Suppressor macrophage treated with lipopolysaccharide for 4 hours (primary cell): ENCODE results near the gene CACNA2D4.
A peak's percentile ranks its signal among the peaks of the same experiment; 100 is the strongest.

Experiments
- DNase-seq: peaks from one replicate; pipeline ENCODE4 v3.0.0-alpha.2; 2020

CACNA2D4 gene

GRCh38 chr12:1917172-1918070 is 1.0 kb downstream of the CACNA2D4 start:
- peak; percentile 80 for DNase-seq

- no peak for DNase-seq
Observed at GRCh38 chr12:1916371-1917171, 1.9 kb downstream of the CACNA2D4 start.

GRCh38 chr12:1915082-1915968 is 3.1 kb downstream of the CACNA2D4 start:
- no peak for DNase-seq

- no peak for DNase-seq
Observed at GRCh38 chr12:1914114-1914911, 4.1 kb downstream of the CACNA2D4 start.

- no peak for DNase-seq
Observed at GRCh38 chr12:1913377-1914113, 4.9 kb downstream of the CACNA2D4 start.

GRCh38 chr12:1912580-1913376 is 5.7 kb downstream of the CACNA2D4 start:
- DNase-seq, result no peak

- DNase-seq, result no peak
Observed at GRCh38 chr12:1911598-1912575, 6.6 kb downstream of the CACNA2D4 start.

GRCh38 chr12:1910468-1910867 is 8.0 kb downstream of the CACNA2D4 start:
- DNase-seq, result no peak

GRCh38 chr12:1908758-1909157 is 9.7 kb downstream of the CACNA2D4 start:
- DNase-seq, result no peak

- no peak for DNase-seq
Observed at GRCh38 chr12:1907652-1908611, 10.5 kb downstream of the CACNA2D4 start.

GRCh38 chr12:1906579-1906978 is 11.9 kb downstream of the CACNA2D4 start:
- no peak for DNase-seq

- DNase-seq, result no peak
Observed at GRCh38 chr12:1904875-1905274, 13.6 kb downstream of the CACNA2D4 start.

- DNase-seq, result no peak
Observed at GRCh38 chr12:1896964-1897363, 21.5 kb downstream of the CACNA2D4 start.

GRCh38 chr12:1890810-1891209 is 27.6 kb downstream of the CACNA2D4 start:
- DNase-seq, result no peak

- DNase-seq, result no peak
Observed at GRCh38 chr12:1890119-1890703, 28.2 kb downstream of the CACNA2D4 start.

GRCh38 chr12:1888923-1889322 is 29.5 kb downstream of the CACNA2D4 start:
- no peak for DNase-seq

GRCh38 chr12:1886396-1887008 is 31.9 kb downstream of the CACNA2D4 start:
- DNase-seq, result no peak
